HUES64 (cell line): Measurements from ENCODE around the gene CHST11.

Source experiments
- H3K27ac ChIP-seq: 2 replicates; pipeline ENCODE4 v1.7.0; 2013; ENCODE audit warnings: low read depth, low read length, inconsistent platforms
- H3K27me3 ChIP-seq: 2 replicates; pipeline ENCODE4 v1.6.1; 2013; ENCODE audit warnings: mild to moderate bottlenecking, low read length; ENCODE audit not compliant: insufficient read depth
- H3K36me3 ChIP-seq: 2 replicates; pipeline ENCODE4 v1.6.1; 2013; ENCODE audit warnings: mild to moderate bottlenecking, low read length; ENCODE audit not compliant: insufficient read depth
- H3K4me1 ChIP-seq: 2 replicates; pipeline ENCODE4 v1.6.1; 2013; ENCODE audit warnings: mild to moderate bottlenecking, low read length, moderate library complexity; ENCODE audit not compliant: insufficient read depth
- H3K4me3 ChIP-seq: 2 replicates; pipeline ENCODE4 v1.5.1; 2013; ENCODE audit warnings: mild to moderate bottlenecking, low read length, moderate library complexity
- H3K9ac ChIP-seq: 2 replicates; pipeline ENCODE4 v1.6.1; 2013; ENCODE audit warnings: mild to moderate bottlenecking, low read depth, low read length
- H3K9me3 ChIP-seq: 2 replicates; pipeline ENCODE4 v1.6.1; 2013; ENCODE audit warnings: low read depth, low read length; ENCODE audit not compliant: insufficient read depth
- WGBS: fragments of 150-250, 120-280 bp; methylation state at CpG from one replicate; pipeline ENCODE4 v1.1.7; 2013; ENCODE audit warnings: missing lambda C conversion rate; 5-methylcytosine and 5-hydroxymethylcytosine counted together

CHST11 gene

GRCh38 chr12:104433061-104433460 lies 23.7 kb upstream of the CHST11 start:
- H3K27me3 ChIP-seq: no peaks in the 10 kb centered on the region
- WGBS: 89% methylated on average over 7 of the region's 10 CpGs

GRCh38 chr12:104434129-104434528 lies 22.6 kb upstream of the CHST11 start:
- Histone ChIP-seq H3K27me3 (no peaks in the 10 kb centered on the region), H3K27ac (no peak overlapping the region), H3K9ac (no peak overlapping the region), H3K4me3 (no peak overlapping the region), H3K4me1 (no peaks in the 10 kb centered on the region), H3K9me3 (no peaks in the 10 kb centered on the region), H3K36me3 (no peaks in the 10 kb centered on the region)
- WGBS: 95% methylated on average over 1 of the region's 1 CpG

More at GRCh38 chr12:104433061-104433460, 23.7 kb upstream of the CHST11 start:
- no peak overlapping the region for H3K9ac ChIP-seq
- H3K9me3 ChIP-seq: no peaks in the 10 kb centered on the region
- H3K36me3 ChIP-seq: no peaks in the 10 kb centered on the region
- H3K27ac ChIP-seq: no peak overlapping the region
- no peak overlapping the region for H3K4me3 ChIP-seq
- H3K4me1 ChIP-seq: no peaks in the 10 kb centered on the region

- Histone ChIP-seq H3K27me3 (no peaks in the 10 kb centered on the region), H3K9me3 (no peaks in the 10 kb centered on the region)
- 84% methylated on average over 4 of the region's 4 CpGs for WGBS
Observed at GRCh38 chr12:104435175-104435574, 21.6 kb upstream of the CHST11 start.

GRCh38 chr12:104435765-104436164 lies 21.0 kb upstream of the CHST11 start:
- no peaks in the 10 kb centered on the region for H3K27me3 ChIP-seq
- 74% methylated on average over 2 of the region's 3 CpGs for whole genome bisulfite sequencing

More at GRCh38 chr12:104435175-104435574, 21.6 kb upstream of the CHST11 start:
- Histone ChIP-seq H3K36me3 (no peaks in the 10 kb centered on the region), H3K4me3 (no peak overlapping the region), H3K9ac (no peak overlapping the region), H3K4me1 (no peaks in the 10 kb centered on the region), H3K27ac (no peak overlapping the region)

GRCh38 chr12:104436790-104437189 lies 20.0 kb upstream of the CHST11 start:
- Histone ChIP-seq H3K36me3 (no peaks in the 10 kb centered on the region), H3K9ac (no peak overlapping the region), H3K9me3 (no peaks in the 10 kb centered on the region), H3K4me1 (no peaks in the 10 kb centered on the region), H3K27me3 (no peaks in the 10 kb centered on the region), H3K4me3 (no peak overlapping the region), H3K27ac (no peak overlapping the region)
- 97% methylated on average over 8 of the region's 8 CpGs for WGBS

More at GRCh38 chr12:104435765-104436164, 21.0 kb upstream of the CHST11 start:
- H3K36me3 ChIP-seq: no peaks in the 10 kb centered on the region
- no peak overlapping the region for H3K9ac ChIP-seq
- H3K9me3 ChIP-seq: no peaks in the 10 kb centered on the region
- H3K4me1 ChIP-seq: no peaks in the 10 kb centered on the region
- H3K4me3 ChIP-seq: no peak overlapping the region
- no peak overlapping the region for H3K27ac ChIP-seq

DNA sequence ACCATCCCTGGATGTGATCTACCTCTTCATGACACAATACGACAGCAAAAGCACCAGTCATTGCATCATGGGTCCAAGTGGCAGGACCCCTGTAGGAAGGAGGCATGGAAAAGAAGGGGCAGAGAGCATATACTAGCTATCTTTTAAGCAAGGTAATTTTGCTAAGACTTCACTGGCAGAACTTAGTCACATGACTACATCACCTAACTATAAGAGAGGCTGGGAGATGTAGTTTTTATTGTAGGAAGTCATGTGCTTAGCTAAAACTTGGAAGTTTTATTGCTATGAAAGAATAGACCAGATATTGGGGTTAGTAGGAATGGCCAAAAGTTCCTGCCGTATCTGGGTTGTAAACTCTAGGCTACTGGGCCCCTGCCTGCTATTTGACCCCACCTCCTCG lies 18.6 kb upstream of the CHST11 start:
- no peaks in the 10 kb centered on the region for H3K4me1 ChIP-seq
- no peak overlapping the region for H3K4me3 ChIP-seq
- no peaks in the 10 kb centered on the region for H3K9me3 ChIP-seq
- no peaks in the 10 kb centered on the region for H3K27me3 ChIP-seq
- H3K9ac ChIP-seq: no peak overlapping the region
- no peak overlapping the region for H3K27ac ChIP-seq
- 81% methylated on average over 3 of the region's 3 CpGs for whole genome bisulfite sequencing
- H3K36me3 ChIP-seq: no peaks in the 10 kb centered on the region

GRCh38 chr12:104439137-104439536 lies 17.6 kb upstream of the CHST11 start:
- WGBS: 95% methylated on average over 12 of the region's 12 CpGs
- Histone ChIP-seq H3K36me3 (no peaks in the 10 kb centered on the region), H3K27me3 (no peaks in the 10 kb centered on the region), H3K9me3 (no peaks in the 10 kb centered on the region), H3K27ac (no peak overlapping the region), H3K4me1 (no peaks in the 10 kb centered on the region), H3K9ac (no peak overlapping the region), H3K4me3 (no peak overlapping the region)

GRCh38 chr12:104443008-104443407 lies 13.7 kb upstream of the CHST11 start:
- H3K4me3 ChIP-seq: no peak overlapping the region
- 86% methylated on average over 1 of the region's 1 CpG for WGBS
- no peaks in the 10 kb centered on the region for H3K36me3 ChIP-seq
- H3K27ac ChIP-seq: no peak overlapping the region
- H3K9me3 ChIP-seq: no peaks in the 10 kb centered on the region
- no peak overlapping the region for H3K9ac ChIP-seq
- no peaks in the 10 kb centered on the region for H3K4me1 ChIP-seq
- no peaks in the 10 kb centered on the region for H3K27me3 ChIP-seq

DNA sequence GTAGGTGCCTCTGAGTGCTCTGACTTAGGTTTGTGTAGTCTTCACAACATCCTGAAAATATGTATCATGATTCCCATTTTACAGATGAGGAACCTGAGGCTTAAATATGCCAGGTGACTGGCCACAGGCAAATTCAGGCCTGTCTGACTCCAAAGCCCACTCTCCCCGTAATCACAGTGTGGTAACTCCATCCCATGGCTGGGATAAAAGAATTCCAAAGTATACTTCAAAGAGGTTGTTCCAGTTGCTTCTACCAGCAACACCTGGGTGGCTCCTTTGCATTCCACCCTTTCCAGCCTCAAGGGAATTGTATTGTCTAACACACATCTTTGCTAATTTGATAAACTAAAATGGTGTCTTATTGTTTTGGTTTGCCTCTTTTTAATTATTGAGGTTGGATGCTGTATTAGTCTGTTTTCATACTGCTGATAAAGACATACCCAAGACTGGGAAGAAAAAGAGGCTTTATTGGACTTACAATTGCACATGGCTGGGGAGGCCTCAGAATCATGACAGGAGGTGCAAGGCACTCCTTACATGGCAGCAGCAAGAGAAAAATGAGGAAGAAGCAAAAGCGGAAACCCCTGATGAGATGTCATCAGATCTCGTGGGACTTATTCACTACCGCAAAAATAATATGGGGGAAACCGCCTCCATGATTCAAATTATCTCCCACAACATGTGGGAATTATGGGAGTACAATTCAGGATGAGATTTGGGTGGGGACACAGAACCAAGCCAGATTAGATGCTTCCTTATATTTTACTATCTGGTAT lies 9.9 kb upstream of the CHST11 start:
- WGBS: 87% methylated on average over 4 of the region's 5 CpGs

GRCh38 chr12:104448031-104448430 lies 8.7 kb upstream of the CHST11 start:
- peaks cover 5% of the 10 kb centered on the region; the same call in 1 of the 2 replicates for H3K4me1 ChIP-seq
- no peak overlapping the region for H3K27ac ChIP-seq
- H3K36me3 ChIP-seq: no peaks in the 10 kb centered on the region
- 94% methylated on average over 5 of the region's 5 CpGs for WGBS
- no peaks in the 10 kb centered on the region for H3K9me3 ChIP-seq
- H3K4me3 ChIP-seq: no peak overlapping the region
- no peak overlapping the region for H3K9ac ChIP-seq
- peaks cover under 1% of the 10 kb centered on the region; the same call in 1 of the 2 replicates for H3K27me3 ChIP-seq

More for the DNA sequence above, 9.9 kb upstream of the CHST11 start:
- no peaks in the 10 kb centered on the region for H3K4me1 ChIP-seq
- no peaks in the 10 kb centered on the region for H3K27me3 ChIP-seq
- no peak overlapping the region for H3K4me3 ChIP-seq
- H3K36me3 ChIP-seq: no peaks in the 10 kb centered on the region
- no peak overlapping the region for H3K27ac ChIP-seq
- no peak overlapping the region for H3K9ac ChIP-seq
- no peaks in the 10 kb centered on the region for H3K9me3 ChIP-seq

- no peaks in the 10 kb centered on the region for H3K9me3 ChIP-seq
- H3K4me1 ChIP-seq: peaks cover 5% of the 10 kb centered on the region; the same call in 1 of the 2 replicates
- peaks cover 4% of the 10 kb centered on the region; the same call in 1 of the 2 replicates for H3K27me3 ChIP-seq
- H3K36me3 ChIP-seq: no peaks in the 10 kb centered on the region
- WGBS: 73% methylated on average over 1 of the region's 1 CpG
- H3K27ac ChIP-seq: no peak overlapping the region
- no peak overlapping the region for H3K4me3 ChIP-seq
- no peak overlapping the region for H3K9ac ChIP-seq
Observed at GRCh38 chr12:104448451-104448850, 8.3 kb upstream of the CHST11 start.
